Bronchial epithelial cell (primary cell): ENCODE measurements around the gene TNS3. TPM values are rescaled to one million over a fixed set of nuclear protein-coding genes. Genes with fewer than 3 reads are reported as not detected.
A peak's percentile ranks its signal among the peaks of the same experiment; 100 is the strongest.

Source experiments
- DNase-seq: peaks from one replicate; pipeline ENCODE4 v3.0.0-alpha.2; 2010; ENCODE audit warnings: low read depth
- FAIRE-seq: peaks from 2 replicates; lab custom pipeline; 2011; peaks lifted over from hg19 to GRCh38; lab: Jason Lieb, UNC
- H3K27me3 ChIP-seq: 2 replicates; pipeline ENCODE4 v1.5.1; 2011; ENCODE audit warnings: low read length; ENCODE audit not compliant: control insufficient read depth, insufficient read depth
- H3K36me3 ChIP-seq: 2 replicates; pipeline ENCODE4 v1.5.1; 2011; ENCODE audit warnings: low read length; ENCODE audit not compliant: control insufficient read depth, insufficient read depth
- H3K4me3 ChIP-seq: 2 replicates; pipeline ENCODE4 v1.5.1; 2011; ENCODE audit warnings: mild to moderate bottlenecking, low read depth, low read length, control low read depth
- CTCF ChIP-seq: IDR thresholded peaks from 2 replicates; pipeline ENCODE4 v1.5.1; 2011; ENCODE audit warnings: mild to moderate bottlenecking, moderate library complexity, low read length, control low read depth, inconsistent platforms; ENCODE audit not compliant: insufficient read depth, severe bottlenecking
- total RNA-seq: library from RNA; depleted of rRNA; stranded (reverse); fragments of >200 nt; gene quantifications from 2 replicates; pipeline ENCODE4 v1.2.1, GENCODE V29; 2014

TNS3 gene
- total RNA-seq, 1 donor from 2014 or later: 2.6 TPM

GRCh38 chr7:47254081-47254977 is 327.6 kb downstream of the TNS3 start:
- peak overlapping the region; percentile 50 for H3K4me3 ChIP-seq
- TF ChIP-seq CTCF: peak; percentile 66
- H3K27me3 ChIP-seq: no peaks in the 10 kb centered on the region
- no peak for FAIRE-seq
- peak; percentile 13 for DNase-seq
- H3K36me3 ChIP-seq: no peaks in the 10 kb centered on the region

GRCh38 chr7:47253650-47254080 is 328.2 kb downstream of the TNS3 start:
- TF ChIP-seq CTCF: no peak
- DNase-seq (peak; percentile 50), FAIRE-seq (no peak)
- Histone ChIP-seq H3K4me3 (peak overlapping the region; percentile 50), H3K36me3 (no peaks in the 10 kb centered on the region), H3K27me3 (no peaks in the 10 kb centered on the region)

GRCh38 chr7:47252675-47253074 is 329.2 kb downstream of the TNS3 start:
- FAIRE-seq (no peak), DNase-seq (no peak)
- H3K27me3 ChIP-seq: no peaks in the 10 kb centered on the region
- TF ChIP-seq CTCF: no peak
- H3K4me3 ChIP-seq: no peak overlapping the region
- no peaks in the 10 kb centered on the region for H3K36me3 ChIP-seq

- TF ChIP-seq CTCF: no peak
- no peaks in the 10 kb centered on the region for H3K36me3 ChIP-seq
- DNase-seq (no peak), FAIRE-seq (no peak)
- H3K4me3 ChIP-seq: no peak overlapping the region
- peaks cover 3% of the 10 kb centered on the region for H3K27me3 ChIP-seq
These were observed 332.6 kb downstream of the TNS3 start for GRCh38 chr7:47249361-47249760.

- Histone ChIP-seq H3K27me3 (peaks cover 3% of the 10 kb centered on the region), H3K36me3 (no peaks in the 10 kb centered on the region), H3K4me3 (no peak overlapping the region)
- no peak for TF ChIP-seq CTCF
- DNase-seq: no peak
- no peak for FAIRE-seq
These were observed 333.1 kb downstream of the TNS3 start for GRCh38 chr7:47248797-47249196.
